KG1 (cell line): Measurements from ENCODE around the gene SNN.

Experiments
- DNase-seq: peaks from one replicate; lab custom pipeline; 2025; lab: John Stamatoyannopoulos, UW

The SNN gene

DNA sequence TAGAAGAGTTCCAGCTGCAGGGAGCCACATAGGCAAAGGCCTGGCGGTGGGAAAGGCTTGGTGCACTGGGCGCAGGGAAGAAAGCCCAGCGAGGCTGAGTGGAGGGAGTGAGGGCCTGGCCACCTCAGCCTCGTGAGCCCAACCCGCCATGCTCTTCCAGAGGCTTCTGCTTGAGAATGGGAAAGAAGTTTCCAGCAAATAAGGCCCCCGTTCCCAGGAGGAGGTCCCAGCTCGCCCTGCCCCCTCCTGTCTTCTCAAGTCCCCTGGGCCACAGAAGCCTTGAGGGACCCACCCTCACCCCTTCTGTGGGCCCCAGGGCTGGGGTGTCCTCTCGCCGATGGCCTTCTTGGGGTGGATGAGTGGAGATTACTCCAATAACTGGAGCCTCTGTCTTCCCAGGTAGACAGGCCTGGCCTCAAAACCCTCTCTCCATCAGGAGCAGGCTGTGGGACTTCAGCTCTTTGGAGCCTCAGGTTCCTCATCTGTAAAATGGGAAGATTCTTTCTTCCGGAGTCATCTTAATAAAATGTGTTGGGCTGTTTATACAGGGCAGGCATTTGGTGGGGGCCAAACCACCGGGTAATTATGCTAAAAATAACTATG is 933 bp upstream of the SNN start:
- no peak for DNase-seq

DNA sequence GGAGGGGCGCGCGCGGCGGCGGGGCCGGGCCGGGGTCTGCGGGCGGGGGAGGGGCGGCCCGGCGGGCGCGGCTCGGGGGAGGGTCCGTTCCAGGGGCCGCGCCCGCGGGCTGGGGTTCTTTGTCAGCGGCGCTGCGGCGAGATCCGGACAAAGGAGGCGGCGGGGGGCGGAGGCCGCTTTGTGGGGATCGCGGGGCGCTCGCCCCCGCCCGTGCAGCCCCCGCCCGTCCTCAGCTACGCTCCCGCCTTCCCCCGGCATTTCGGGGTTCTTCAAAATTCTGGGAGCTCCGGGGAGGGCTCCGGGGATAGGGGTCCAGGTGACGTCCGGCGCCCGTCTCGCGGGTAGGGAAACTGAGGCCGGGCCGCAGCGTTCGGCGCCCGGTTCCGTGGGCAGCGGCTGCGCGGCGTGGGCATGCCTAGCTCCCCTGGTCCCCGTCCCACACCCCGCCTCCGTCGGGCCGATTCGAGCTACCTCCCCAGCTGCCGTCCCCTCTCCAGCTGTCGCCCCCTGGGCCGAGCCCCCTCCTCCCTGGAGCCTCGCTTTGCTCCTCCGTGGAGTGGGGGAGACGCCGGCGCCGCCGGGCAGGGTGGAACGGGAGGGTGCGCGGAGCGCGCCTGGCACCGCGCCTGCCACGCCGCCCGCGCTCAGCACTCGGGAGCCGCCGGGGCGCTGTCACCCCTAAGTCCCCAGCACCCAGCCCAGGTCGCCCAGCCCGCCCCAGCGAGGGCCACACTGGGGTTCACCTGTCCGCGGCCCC is 546 bp downstream of the SNN start:
- no peak for DNase-seq

DNA sequence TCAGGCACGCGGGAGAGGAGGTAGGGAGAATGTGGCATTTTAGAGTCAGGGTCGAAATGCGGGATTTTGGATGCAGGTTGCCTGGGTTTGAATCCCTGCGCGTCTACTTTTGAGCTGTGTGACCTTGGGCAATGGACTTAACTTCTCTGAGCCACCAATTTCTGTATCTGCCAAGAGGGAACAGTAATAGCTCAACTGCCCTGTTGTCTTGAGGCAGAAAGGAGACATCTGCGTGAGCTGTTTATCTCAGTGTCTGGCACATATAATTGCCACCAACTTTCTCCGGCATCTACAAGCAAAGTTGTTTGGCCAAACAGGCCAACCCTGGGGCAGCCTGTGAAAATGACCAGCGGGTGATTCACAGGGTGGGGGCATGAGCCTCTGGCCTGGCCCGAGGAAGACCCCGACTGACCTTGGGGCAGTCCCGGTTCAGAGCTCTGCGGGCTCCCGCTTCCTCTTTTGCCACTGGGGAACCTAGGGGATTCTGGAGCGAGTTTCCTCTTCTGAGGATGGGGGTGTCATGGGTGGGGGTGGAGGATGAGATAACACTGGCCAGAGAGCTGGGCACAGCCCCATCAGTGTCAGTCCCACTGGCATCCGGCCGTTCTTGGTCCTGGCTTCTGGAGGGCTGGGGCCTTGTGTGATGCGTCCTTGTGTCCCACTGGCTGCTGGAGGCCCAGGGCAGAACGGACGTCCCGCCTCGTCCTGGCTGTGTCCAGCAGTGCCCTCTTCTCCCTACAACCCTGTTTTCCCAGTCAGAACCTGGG is 1.3 kb downstream of the SNN start:
- DNase-seq = no peak

DNA sequence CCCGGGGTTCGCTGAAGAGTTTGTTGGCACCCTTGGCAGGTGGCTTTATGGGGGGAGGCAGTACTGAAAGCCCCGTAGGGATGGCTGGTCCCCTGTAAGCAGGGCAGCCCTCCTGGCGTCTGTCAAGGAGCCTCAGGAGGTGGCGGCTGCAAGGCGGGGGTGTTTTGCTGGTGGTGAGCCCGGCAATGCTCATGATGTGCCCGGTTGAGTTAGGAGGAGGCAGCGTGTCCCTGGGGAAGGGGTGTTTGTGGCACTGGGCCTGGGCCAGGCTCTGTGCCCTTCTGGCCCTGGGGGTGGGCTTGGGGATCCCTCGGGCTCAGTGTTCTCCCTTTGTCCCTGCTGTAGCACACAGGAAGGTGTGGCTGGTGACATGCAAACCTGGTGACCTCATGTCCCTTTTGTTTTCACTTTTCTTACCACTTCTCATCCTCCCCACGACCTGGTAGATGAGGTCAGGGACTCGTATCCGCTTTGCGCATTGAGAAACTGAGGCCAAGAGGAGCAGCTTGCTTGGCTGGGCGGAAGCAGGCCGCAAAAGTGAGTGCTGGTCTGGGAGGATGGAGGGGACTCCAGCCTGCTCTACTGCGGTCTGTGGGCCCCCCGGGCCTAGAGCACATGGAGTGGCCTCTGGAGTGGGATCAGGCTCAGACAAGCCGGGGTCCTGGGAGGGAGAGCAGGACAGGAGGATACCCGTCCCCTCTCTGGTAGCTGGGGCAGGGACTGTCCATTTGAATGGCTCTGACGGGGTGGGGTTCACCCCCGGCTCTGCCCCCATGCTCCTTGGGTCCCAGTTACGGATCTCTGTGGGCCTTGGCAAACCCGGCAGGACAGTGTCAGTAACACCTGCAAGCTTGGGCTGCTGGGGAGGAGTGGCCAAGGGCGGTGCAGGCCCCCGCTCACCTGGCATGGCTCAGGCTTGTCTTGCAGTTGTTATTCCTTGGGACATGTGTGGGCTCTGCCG is 2.2 kb downstream of the SNN start:
- DNase-seq = no peak

DNA sequence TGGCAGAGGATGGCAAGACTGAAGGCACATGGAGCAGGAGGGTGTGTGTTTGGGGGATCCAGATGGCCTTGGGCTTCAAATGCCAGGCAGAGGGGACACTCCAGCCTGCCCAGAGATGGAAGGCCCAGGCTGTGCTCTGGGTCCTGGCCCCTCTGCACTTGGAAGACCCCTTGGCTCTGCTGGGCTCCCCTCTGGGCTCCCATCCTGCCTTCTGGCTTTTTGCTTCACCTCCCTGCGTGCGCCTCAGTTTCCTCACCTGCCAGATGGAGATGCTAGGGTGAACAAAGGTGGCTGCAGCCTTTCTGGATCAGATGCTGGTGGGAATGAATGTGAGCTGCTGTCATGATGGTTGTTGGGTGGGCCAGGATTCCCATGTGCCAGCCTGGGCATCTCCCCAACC is 3.0 kb downstream of the SNN start:
- no peak for DNase-seq

DNA sequence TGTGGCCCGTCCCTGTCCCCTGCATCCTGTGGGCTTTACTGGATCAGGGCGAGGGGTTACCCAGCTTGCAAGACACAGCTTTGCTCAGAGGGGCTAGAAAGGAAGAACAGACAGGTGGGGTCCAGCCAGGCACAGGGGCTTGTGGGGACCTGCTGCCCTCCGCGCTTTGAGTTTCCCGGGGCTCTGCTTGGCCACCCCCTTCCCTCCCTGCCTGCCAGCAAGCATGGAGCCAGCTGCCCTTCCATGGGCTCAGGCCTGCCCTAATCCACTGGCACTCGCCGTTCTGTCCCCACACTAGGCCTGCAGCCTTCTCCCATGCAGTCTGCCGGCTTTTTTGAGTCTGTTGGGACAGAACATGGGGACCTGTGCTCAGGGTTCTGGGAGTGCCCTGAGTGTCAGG is 3.4 kb downstream of the SNN start:
- DNase-seq = no peak

DNA sequence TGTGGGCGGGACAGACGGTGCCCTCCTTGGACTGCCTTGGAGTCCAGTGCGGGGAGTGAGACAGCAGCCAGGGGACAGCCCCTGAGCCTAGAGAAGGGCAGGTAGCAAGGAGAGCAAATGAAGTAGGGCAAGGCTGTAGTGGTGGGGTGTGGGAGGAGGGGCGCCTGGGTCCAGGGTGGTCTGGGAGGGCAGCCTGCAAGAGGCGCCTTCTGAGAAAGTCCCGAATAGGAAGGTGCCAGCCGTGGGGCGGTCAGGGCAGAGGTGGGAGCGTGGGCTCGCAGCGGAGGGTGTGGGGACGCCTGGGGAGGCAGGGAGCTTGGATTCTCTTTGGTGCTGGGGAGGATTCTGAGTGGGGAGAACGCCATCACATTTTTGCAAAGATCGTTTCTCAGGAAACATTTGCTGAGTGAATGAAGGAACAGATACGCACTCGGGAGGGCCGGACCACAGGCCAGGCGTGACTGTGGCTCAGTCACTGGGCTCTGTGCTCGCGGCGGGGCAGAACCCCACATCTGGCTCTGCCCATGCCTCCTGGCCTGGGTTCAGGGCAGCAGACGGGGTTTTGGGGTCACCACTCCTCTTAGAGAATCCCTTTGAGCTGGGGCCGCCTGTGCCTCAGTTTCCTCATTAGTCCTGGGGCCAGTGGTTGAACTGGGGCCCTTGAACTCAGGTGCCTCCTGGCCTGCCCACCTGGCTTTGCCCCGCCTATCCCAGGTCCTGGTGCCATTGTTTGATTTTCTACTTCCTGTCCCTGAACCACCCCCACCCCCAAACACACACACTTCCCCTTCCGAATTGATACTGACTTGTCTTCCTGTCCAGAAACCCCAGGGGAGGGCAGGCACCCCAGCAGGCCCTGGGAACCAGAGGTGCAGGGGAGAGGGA is 4.2 kb downstream of the SNN start:
- DNase-seq = no peak

DNA sequence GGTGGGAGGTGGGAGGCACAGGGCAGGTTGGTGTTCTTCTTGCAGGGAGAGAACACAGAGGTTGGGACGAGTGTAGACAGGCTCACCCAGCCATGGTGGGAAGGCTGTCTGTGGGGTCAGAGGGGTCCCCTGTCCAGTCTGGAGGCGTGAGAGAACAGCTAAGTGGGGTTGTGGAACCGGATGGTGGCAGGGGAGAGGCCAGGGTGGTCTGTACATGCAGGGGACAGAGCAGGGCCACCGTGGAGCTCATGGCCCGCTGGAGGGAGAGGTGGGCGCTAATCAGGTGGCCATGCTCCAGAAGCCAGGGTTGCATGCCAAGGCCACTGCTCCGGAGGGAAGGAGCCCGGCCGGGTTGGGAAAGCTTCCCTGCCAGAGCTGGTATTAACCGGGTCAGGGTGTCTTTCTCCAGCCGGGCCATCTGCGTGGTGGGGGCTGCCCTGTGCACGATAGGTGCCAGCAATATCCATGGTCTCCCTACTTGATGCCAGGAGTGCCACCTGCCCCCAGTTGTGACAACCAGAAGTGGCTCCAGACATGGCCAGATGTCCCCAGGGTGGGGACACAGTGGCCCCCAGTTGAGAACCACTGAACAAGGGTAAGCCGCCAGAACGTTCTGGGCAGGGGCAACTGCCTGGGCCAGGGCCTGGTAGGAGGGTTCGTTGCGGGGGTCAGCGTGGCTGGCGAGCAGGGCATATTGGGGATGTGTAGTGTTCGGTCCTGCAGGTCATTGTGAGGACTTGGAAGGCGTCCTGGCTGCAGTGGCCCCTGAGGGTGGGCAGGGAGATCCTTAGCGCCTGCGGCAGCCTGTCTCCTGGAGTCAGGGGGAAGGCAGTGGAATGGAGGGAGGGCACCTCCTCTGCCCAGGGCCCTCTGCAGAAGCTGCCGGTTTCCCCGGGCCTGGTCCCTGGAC is 5.1 kb downstream of the SNN start:
- no peak for DNase-seq

DNA sequence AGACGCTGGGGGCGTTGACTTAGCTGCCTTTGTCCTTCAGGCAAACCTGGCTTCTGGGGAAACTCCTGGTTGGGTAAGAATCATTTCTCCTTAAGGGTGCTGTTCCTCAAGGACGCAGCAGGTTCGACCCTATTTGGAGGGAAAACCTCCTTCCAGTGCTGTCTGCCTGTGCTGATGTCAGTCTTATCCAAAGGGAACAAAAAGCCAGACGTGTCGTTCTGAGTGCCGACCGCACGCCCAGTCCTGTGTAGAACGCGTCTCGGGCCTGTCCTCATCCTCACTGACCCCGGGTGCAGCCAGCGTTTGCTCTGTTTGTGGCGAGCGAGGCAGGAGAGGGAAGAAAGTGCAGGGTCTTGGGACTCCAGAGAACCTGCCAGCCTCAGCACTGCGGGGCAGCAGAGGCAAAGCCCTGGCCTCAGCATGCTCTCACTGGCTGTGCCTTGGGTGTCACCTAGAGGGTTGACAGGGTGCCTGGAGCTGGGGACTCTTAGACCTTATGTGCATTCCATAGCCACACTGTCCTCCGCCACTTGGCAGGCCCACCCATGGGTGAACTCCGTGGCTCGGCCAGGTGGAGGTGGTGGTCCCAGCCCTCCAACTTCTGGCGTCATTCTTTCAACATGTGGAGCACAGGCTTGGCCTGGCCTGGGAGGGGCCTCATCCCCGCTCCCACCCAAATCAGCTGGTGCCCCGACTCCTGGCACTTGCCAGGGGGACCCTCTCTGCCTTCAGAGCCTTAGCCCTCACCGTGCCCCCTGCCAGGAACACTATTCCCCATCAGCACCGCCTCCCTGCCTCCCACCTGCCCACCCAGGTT is 6.0 kb downstream of the SNN start:
- DNase-seq = no peak

DNA sequence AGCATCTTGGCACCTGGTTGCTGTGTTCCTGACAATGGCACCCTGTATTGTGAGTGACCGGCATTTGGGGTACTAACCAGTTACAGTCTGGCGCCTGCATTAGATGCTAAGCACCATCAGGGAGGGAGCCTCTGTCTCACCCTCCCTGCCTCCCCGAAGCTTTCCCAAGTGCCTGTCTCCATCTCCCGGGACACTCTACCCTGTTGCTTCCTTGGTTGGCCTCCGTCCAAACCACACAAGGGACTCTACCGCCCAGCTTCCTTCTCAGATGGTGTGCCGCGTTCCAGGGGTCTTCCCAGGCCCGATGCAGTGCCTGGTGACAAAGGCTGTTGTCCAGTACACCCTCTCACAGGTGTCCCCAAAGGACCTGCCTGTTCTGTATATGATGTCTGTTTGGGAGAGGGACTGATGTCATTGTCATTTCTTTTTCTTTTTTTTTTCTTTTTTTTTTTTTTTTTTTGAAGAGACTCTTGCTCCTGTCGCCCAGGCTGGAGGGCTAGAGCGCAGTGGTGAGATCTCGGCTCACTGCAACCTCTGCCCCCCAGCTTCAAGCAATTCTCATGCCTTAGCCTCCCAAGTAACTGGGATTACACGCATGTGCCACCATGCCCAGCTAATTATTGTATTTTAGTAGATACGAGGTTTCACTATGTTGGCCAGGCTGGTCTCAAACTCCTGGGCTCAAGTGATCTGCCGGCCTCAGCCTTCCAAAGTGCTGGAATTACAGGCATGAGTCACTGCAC is 6.7 kb downstream of the SNN start:
- DNase-seq = no peak

DNA sequence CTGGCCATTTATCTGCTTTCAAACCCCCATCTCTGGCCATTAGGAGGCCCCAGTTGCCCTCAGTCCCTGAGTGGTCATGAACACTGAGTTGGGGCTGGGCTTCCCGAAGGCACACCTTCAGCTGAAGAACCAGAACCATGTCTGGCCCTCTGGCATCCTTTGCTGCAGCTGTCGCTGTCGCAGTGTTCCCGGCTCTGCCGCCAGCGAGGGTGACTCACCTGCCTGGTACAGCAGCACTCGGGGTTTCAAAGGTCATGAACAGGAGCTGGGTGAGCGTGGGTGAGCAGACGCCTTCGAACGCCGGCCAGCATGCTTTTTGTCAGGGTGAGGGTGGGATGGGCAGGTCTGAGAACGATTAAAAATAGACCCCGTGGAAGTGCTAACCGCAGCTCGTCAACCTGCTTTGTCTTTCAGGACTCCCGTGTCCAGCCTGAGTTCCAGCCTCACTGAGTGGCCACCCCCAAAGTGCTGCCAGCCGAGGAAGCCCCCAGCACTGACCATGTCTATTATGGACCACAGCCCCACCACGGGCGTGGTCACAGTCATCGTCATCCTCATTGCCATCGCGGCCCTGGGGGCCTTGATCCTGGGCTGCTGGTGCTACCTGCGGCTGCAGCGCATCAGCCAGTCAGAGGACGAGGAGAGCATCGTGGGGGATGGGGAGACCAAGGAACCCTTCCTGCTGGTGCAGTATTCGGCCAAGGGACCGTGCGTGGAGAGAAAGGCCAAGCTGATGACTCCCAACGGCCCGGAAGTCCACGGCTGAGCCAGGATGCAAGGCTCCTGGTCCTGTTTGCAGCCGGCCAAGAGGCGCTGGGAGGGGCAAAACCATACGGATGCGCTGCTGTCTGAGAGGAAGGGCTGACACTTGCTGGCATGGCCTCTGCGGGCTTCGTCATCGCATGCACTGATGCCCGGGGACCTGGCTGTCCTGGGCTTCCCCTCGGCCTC is 7.6 kb downstream of the SNN start:
- DNase-seq = no peak

DNA sequence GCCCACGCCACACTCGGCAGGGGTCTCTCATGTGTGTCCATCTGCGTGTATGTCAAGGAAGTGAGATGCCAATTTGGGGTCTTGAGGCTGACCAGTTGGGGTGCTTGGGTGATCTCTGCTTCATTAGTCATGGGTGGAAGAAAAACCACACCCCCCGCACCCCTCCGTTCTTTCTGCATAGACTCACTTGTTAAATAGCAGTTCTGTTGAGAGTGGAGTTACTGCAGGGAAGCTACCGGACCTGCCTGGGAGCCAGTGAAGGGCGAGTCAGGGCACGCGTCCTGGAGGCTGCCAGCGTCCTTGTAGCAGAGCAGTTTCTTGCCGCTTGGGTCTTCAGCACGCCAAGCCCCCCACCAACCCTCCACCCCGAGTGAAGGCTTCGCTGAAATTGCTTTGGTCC is 8.5 kb downstream of the SNN start:
- no peak for DNase-seq

DNA sequence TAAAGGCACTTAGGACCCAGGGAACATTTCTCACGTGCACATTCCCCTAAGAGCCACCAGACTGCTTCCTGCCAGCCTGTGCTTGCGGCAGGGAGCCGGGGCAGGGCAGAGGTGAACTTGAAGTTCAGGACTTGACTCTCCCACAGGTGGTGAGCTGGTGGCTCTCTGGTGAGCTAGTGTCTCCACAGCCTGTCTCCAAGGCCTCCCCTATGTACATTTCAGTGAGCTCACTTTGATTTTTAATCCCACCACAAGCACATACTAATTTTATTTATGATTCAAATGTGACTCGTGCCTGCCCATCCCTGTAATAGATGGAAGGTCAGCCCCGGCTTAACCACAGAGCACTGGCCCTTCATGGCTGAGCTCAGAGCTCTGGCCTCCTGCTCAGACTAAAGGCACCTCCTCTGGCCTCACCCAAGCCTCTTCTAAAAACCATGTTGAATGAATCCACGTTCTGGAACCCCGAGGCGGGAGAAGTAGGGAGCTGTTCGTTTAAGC is 9.2 kb downstream of the SNN start:
- no peak for DNase-seq

DNA sequence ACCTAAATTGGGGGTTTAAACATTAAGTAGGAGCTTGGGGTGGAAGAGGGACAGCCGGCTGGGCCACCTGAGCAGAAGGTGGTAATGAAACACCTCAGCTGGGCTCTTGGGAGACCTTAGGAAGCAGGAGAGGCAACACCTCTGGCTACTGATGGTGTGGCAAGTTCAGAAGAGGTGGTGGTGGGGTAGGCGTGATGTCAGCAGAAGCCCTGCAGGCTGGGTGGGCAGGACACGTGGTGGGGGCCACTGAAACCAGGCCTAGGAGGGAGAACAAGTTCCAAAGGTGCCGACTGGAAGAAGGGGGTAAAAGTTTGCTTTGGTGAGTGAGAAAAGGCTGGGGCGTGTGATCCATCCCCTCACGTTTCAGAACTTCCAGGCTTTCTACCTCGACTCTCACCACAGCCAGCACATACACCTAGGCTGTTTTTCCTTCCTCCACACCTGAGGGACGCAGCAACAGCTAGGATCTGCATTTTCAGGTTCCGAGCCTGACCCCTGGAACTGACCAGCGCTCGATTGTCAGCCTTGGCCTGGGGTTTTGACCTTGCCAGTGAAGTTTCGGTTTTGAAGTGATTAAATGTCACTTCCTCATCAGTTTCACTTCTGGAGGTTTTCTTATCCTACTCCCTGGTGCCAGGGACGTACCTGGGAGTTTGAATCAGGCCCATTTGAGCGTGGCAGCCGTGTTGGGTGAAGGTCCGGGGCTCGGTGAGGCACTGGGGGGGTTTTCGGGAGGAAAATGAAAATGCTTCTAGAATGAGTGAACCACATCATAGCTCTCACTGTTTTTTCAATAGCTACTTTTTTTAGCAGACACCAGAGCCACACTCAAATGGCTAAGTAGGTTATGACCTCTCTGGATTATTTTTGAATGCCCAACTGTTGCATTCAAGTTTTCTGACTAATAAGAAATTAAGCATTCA is 10.0 kb downstream of the SNN start:
- no peak for DNase-seq

DNA sequence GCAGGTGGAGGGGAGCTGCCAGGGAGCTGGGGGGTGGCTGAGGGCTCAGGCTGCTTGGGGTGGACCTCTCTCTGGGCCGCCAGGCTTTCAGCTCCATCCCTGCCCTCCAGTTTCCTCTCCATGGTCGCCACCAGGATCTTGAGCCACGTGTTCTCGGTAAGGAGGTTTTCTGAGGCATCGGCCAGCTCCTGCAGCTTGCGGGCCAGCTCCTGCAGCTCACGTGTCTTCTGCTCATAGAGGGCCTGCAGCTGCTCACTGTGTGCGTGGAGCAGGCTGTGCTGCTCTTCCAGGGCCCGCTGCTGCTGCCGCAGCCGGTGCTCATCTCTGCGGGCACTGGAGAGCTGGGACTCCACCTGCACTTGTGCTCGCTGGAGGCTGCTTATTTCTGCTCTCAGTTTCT is 11.0 kb downstream of the SNN start:
- DNase-seq = no peak
